NCI-H82 (cell line): ENCODE data around the gene FBXO33.

ENCODE experiments used
- DNase-seq: peaks from one replicate; lab custom pipeline; 2025; lab: John Stamatoyannopoulos, UW

FBXO33 gene, protein sequence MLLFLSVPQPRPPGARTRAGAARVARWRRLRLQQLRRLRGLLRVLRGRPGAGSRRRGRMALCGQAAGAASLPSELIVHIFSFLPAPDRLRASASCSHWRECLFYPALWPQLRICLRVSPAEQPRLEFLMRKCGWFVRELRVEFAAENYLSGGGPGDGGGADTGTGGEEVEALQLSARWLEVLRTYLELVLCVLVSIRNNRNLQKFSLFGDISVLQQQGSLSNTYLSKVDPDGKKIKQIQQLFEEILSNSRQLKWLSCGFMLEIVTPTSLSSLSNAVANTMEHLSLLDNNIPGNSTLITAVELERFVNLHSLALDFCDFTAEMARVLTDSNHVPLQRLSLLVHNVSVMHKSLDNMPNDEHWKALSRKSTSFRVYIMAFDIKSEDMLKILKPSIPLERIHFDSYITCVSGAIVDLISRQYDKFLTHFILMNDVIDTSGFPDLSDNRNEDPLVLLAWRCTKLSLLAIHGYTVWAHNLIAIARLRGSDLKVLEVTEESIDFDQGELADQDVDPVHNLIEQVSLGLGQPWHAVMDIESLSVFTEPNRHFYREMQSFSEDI

DNA sequence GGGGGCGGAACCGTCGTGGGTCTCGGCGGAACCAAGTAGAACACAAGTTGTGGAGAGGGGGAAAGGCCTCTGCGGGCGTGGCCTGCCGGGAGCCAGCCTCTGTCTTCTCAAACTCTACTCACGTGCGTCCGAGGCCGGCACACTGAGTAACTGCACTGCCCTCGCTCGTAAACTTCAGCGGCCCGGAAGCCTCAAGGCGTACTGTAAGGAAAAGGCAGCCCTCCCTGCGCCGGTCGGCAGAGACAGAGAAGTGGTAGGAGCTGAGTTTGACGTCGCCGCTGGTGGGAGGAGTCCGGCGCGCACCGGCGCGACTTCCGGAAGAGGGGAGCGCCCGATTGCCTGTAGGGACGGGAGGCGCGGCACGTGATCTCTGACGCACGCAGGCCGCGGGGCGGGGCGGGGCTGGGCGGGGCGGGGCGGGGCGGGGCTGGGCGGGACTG lies at the start of gene FBXO33:
Gene FBXO33, minus strand, starts transcription at position 255 of the 440 bp plus-strand sequence. CDS start 271 bp downstream, outside the sequence.
- peak; percentile 93 for DNase-seq

GRCh38 chr14:39474416-39474911 lies 42.2 kb upstream of the FBXO33 start:
- no peak for DNase-seq

DNA sequence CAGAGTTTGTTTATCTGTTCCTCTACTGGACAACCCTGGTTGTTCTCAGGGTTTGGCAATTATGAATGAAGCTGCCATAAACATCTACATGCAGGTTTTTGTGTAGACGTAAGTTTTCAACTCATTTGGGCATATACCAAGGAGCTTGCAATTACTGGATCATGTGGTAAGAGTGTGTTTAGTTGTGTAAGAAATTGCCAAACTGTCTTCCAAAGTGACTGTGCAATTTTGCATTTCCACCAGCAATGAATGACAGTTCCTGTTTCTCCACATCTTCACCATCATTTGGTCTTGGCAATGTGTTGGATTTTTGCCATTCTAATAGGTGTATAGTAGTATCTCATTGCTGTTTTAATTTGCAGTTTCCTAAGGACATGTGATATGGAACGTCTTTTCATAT lies 39.8 kb upstream of the FBXO33 start:
- no peak for DNase-seq

GRCh38 chr14:39469094-39469710 lies 37.0 kb upstream of the FBXO33 start:
- peak; percentile 68 for DNase-seq

- peak; percentile 66 for DNase-seq
Observed at GRCh38 chr14:39467889-39468524, 35.8 kb upstream of the FBXO33 start.

DNA sequence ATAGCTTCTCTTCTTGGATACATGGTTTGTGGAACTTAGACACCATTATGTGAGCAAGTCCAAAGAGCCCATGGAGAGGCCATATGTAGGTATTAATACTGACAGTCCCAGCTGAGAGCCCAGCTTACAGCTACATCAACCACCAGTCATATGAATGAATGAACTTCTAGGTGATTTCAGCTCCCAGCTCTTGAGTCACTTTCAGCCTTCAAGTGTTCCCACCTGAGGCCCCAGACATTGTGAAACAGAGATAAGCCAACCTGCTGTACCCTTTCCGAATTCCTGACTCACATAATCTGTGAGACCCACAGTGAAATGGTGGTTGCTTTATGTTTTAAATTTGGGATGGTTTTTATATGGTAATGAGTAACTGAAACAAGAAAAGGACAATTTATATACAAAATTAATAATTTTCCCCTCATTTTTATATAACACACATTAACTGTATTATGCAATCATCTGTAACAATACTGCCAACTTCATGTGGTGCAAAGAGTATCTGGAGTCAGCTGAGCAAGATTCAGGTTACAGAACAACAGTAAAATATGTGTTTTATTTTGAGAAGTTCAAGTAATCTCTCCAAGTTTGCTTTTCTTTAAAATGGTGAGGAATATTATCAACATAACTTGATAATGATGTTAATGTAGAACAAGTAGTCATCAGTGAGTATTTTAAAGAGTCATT lies 27.7 kb upstream of the FBXO33 start:
- peak; percentile 0 for DNase-seq

GRCh38 chr14:39456702-39457250 lies 24.5 kb upstream of the FBXO33 start:
- DNase-seq: no peak

- no peak for DNase-seq
Observed at GRCh38 chr14:39454906-39455539, 22.8 kb upstream of the FBXO33 start.

GRCh38 chr14:39452680-39453079 lies 20.4 kb upstream of the FBXO33 start:
- no peak for DNase-seq

DNA sequence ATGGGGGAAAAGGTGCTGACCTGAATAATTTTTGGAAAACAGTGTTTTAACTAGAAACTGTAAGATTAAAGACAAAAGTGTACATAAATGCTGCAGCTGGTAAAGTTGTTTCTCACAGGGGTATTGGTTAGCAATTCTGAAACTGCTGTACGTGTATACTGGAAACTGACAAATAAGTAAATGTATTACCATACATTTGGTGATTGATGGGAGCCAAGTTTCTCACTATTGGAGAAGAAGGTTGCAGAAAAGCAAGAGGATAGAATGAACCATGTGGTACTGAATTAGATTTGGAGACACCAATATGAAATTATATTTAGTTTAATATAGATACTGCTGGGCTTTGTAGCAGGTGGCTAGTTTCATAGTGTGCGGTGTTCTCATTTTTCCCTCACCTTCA lies 19.6 kb upstream of the FBXO33 start:
- no peak for DNase-seq

DNA sequence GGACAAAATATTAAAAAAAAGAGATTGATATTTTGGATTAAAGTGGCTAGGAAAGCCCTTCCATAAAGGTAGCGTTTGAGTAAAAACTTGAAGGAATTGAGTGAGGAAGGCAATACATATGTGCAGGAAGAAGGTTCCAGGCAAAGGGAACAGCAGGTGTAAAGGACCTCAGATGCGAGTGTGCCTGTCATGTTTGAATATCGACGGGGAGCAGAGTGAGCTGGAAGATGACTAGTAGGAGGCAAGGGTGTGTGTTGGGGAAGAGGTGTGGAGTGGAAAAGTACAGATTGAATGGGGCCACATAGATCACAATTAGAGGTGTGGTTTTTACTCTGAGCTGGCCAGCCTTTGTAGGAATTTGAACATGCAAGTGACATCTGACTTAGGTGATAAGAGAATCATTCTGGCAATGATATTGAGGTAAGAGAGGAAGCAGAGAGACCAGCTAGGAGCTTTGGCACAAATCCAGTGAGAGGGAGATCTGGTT lies 15.0 kb upstream of the FBXO33 start:
- DNase-seq: no peak

DNA sequence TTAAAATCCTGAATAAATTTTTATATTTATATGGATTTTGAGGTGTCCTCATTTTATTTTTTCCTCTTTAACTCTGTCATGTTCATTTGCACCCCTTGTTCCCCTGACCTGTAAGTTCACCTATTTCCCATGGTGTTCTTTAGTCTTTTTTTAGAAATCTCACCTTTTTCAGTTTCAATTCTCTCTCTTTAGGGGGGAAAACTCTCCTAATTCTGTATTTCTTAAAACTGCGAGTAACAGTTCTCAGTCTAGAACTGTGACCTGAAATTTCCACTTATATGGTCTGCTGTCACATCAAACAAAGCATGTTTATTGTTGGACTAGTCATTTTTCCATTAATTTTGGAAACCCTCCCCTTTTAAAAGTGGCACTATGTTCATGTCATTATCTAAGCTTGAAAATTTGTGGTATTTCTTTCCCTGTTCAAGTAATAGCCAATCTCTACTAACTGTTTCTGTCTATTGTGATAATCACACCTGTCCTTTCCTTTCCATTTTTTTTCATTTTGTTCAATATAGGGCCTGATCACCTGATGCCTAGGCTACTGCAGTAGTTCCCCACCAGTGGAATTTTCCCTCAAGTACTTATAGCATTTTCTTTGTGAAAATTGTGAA lies 14.0 kb upstream of the FBXO33 start:
- no peak for DNase-seq

DNA sequence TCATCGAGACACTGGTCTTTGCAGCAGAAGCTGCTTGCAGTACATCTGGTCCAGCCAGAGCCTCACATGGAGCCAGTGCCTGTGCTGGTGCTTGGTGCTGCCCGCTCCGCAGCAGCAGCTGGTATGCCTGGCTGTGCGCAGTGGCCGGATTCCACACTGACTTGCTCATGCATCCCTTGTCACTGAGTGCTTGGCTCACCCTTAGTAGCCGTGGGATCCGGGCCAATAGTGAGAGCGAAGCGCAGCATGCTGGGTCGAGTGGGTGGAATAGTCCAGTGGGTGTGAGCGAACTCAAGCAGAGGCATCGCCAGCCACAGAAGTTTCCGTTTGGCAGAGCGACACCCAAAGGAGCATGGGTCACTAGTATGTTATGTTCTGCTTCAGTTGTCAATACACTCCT lies 10.1 kb upstream of the FBXO33 start:
- no peak for DNase-seq

GRCh38 chr14:39441805-39442204 lies 9.6 kb upstream of the FBXO33 start:
- DNase-seq: no peak

- no peak for DNase-seq
Observed at GRCh38 chr14:39440975-39441374, 8.7 kb upstream of the FBXO33 start.

- no peak for DNase-seq
Observed at GRCh38 chr14:39435241-39435640, 3.0 kb upstream of the FBXO33 start.

- DNase-seq: peak; percentile 26
Observed at GRCh38 chr14:39434401-39434800, 2.2 kb upstream of the FBXO33 start.

DNA sequence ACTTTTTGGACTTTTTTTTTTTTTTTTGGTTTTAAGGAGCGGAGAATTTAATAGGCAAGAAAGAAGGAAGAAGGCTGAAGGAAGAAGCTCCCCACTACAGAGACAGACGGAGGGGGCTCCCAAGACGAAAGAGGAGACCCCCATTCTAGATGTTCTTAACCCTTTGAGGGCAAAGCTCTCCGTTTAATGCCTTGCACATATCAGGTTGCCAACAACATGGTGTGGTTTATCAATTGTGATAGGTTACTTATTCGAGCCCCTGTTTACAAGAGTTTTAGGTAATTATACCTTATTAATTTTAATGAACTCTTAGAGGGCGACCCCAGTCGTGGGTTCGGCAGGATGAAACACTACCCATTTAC lies 1.2 kb upstream of the FBXO33 start:
- peak; percentile 32 for DNase-seq

GRCh38 chr14:39432619-39433451 lies 602 bp upstream of the FBXO33 start:
- DNase-seq: peak; percentile 90
